IMR-90 (cell line): ENCODE data around the gene RIPOR2. TPM values are rescaled to one million over a fixed set of nuclear protein-coding genes. Genes with fewer than 3 reads are reported as not detected.

ENCODE experiments used
- ATAC-seq: fragments of 200-7000 bp; cut with Tn5 transposase; 2 replicates; pipeline ENCODE4 v1.9.1; 2020; ENCODE audit warnings: low read depth, mild to moderate bottlenecking, moderate library complexity
- BruUV-seq: library from RNA; stranded (reverse); fragments of 400-500 nt; replicated peaks from 2 replicates; lab custom pipeline; 2021; lab: Mats Ljungman, UMichigan
- CTCF ChIA-PET: fragments of 300-600 bp; formaldehyde crosslinking; extraction: SDS; loops from one replicate; lab custom pipeline; 2021; ENCODE audit warnings: antibody characterized with exemption; lab: Yijun Ruan, JAX
- POLR2A ChIA-PET: fragments of 300-600 bp; sonication (Branson Sonifier 250); formaldehyde crosslinking; loops from one replicate; lab custom pipeline; 2022; ENCODE audit warnings: antibody characterized with exemption; ENCODE audit not compliant: unreplicated experiment; lab: Charles Lee
- DNase-seq: peaks from one replicate; pipeline ENCODE4 v3.0.0; 2013
- H2AFZ ChIP-seq: replicated peaks from 2 replicates; pipeline ENCODE3; 2013; ENCODE audit warnings: low read length, mild to moderate bottlenecking; ENCODE audit not compliant: poor library complexity
- H2AK5ac ChIP-seq: 2 replicates; pipeline ENCODE4 v1.6.1; 2013; ENCODE audit warnings: low read depth, low read length, inconsistent platforms
- H2AK9ac ChIP-seq: replicated peaks from 2 replicates; pipeline ENCODE3; 2013; ENCODE audit warnings: mild to moderate bottlenecking, low read depth, low read length, moderate library complexity; ENCODE audit not compliant: poor library complexity
- H2BK120ac ChIP-seq: 2 replicates; pipeline ENCODE4 v1.6.1; 2013; ENCODE audit warnings: low read depth, low read length, inconsistent platforms
- H2BK15ac ChIP-seq: 3 replicates; pipeline ENCODE4 v1.6.1; 2013; ENCODE audit warnings: low read depth, low read length, inconsistent platforms
- H2BK20ac ChIP-seq: 2 replicates; pipeline ENCODE4 v1.6.1; 2013; ENCODE audit warnings: low read depth, mild to moderate bottlenecking, inconsistent platforms, low read length, moderate library complexity
- H2BK5ac ChIP-seq: 2 replicates; pipeline ENCODE4 v1.6.1; 2013; ENCODE audit warnings: mild to moderate bottlenecking, low read depth, low read length, inconsistent platforms; ENCODE audit not compliant: poor library complexity, severe bottlenecking
- H3K14ac ChIP-seq: replicated peaks from 2 replicates; pipeline ENCODE4 v1.6.1; 2013; ENCODE audit warnings: low read depth, low read length, inconsistent platforms
- H3K18ac ChIP-seq: 2 replicates; pipeline ENCODE4 v1.6.1; 2013; ENCODE audit warnings: low read depth, low read length, control low read depth
- H3K23ac ChIP-seq: 2 replicates; pipeline ENCODE4 v1.6.1; 2013; ENCODE audit warnings: low read depth, low read length, inconsistent platforms
- H3K27ac ChIP-seq: 2 replicates; pipeline ENCODE4 v1.5.1; 2013; ENCODE audit warnings: mild to moderate bottlenecking, control low read depth, low read length; ENCODE audit not compliant: insufficient read depth
- H3K27me3 ChIP-seq: 2 replicates; pipeline ENCODE4 v1.6.1; 2013; ENCODE audit warnings: low read length; ENCODE audit not compliant: control insufficient read depth, insufficient read depth
- H3K36me3 ChIP-seq: 2 replicates; pipeline ENCODE4 v1.6.1; 2013; ENCODE audit warnings: low read length, mixed read lengths; ENCODE audit not compliant: control insufficient read depth, insufficient read depth
- H3K4ac ChIP-seq: 2 replicates; pipeline ENCODE4 v1.6.1; 2013; ENCODE audit warnings: low read depth, low read length, inconsistent platforms
- H3K4me1 ChIP-seq: 2 replicates; pipeline ENCODE4 v1.6.1; 2013; ENCODE audit warnings: low read length, mixed read lengths; ENCODE audit not compliant: control insufficient read depth, insufficient read depth
- H3K4me2 ChIP-seq: 2 replicates; pipeline ENCODE4 v1.6.1; 2013; ENCODE audit warnings: low read depth, mild to moderate bottlenecking, control low read depth, low read length, moderate library complexity
- H3K4me3 ChIP-seq: 2 replicates; pipeline ENCODE4 v1.5.1; 2013; ENCODE audit warnings: low read depth, mild to moderate bottlenecking, control low read depth, low read length, moderate library complexity; ENCODE audit not compliant: insufficient read depth
- H3K56ac ChIP-seq: 2 replicates; pipeline ENCODE4 v1.6.1; 2013; ENCODE audit warnings: low read length, inconsistent platforms; ENCODE audit not compliant: insufficient read depth; ENCODE audit errors: extremely low read depth
- H3K79me1 ChIP-seq, 2 experiments: 2 replicates each; pipeline ENCODE4 v1.6.1; 2013; ENCODE audit warnings: low read length in 2 of 2, inconsistent platforms in 1 of 2, low read depth in 1 of 2
- H3K9ac ChIP-seq: 2 replicates; pipeline ENCODE4 v1.6.1; 2013; ENCODE audit warnings: low read depth, low read length, control low read depth
- H3K9me1 ChIP-seq: 2 replicates; pipeline ENCODE4 v1.6.1; 2013; ENCODE audit warnings: low read length, inconsistent platforms; ENCODE audit not compliant: insufficient read depth
- H3K9me3 ChIP-seq: 2 replicates; pipeline ENCODE4 v1.6.1; 2013; ENCODE audit warnings: low read length; ENCODE audit not compliant: control insufficient read depth, insufficient read depth
- H4K20me1 ChIP-seq: 2 replicates; pipeline ENCODE4 v1.6.1; 2013; ENCODE audit warnings: low read length, inconsistent platforms; ENCODE audit not compliant: insufficient read depth
- H4K5ac ChIP-seq: 2 replicates; pipeline ENCODE4 v1.6.1; 2013; ENCODE audit warnings: mild to moderate bottlenecking, low read depth, low read length, control low read depth
- H4K8ac ChIP-seq, 2 experiments: 2 replicates each; pipeline ENCODE4 v1.6.1; 2013; ENCODE audit warnings: low read depth in 2 of 2, low read length in 2 of 2, control low read depth in 1 of 2, inconsistent platforms in 1 of 2
- H4K91ac ChIP-seq: 2 replicates; pipeline ENCODE4 v1.6.1; 2013; ENCODE audit warnings: low read depth, low read length, inconsistent platforms; ENCODE audit not compliant: insufficient read depth
- CEBPB ChIP-seq: IDR thresholded peaks from 2 replicates; pipeline ENCODE4 v1.6.1; 2012; ENCODE audit warnings: low read depth, low read length, improper control_type of control experiment
- NFE2L2 ChIP-seq: fragments of 150-350 bp; IDR thresholded peaks from 2 replicates; pipeline ENCODE4 v1.6.1; 2016; ENCODE audit warnings: low read depth, mild to moderate bottlenecking, low read length
- WGBS, 2 experiments: methylation state at CpG; one replicate each; pipeline versions ENCODE4 v1.1.5 to v1.1.7; 2013; ENCODE audit warnings: missing lambda C conversion rate in 2 of 2; ENCODE audit not compliant: insufficient read length in 1 of 2; ENCODE audit errors: extremely low coverage in 2 of 2; 5-methylcytosine and 5-hydroxymethylcytosine counted together
- dilution Hi-C: fragments of 300-500 bp; cut with HindIII; formaldehyde crosslinking; loops from one replicate; pipeline ENCODE4 v1.14.3; 2018; ENCODE audit warnings: low sequenced_read_pairs; ENCODE audit not compliant: unreplicated experiment
- in situ Hi-C: fragments of 300-500 bp; cut with MboI; formaldehyde crosslinking; loops from 3 replicates; pipeline ENCODE4 v1.14.3; 2019; ENCODE audit warnings: low sequenced_read_pairs, inconsistent platforms, mixed read lengths
- intact Hi-C: fragments of 100-400 bp; cut with micrococcal nuclease; formaldehyde crosslinking; loops from 2 replicates; pipeline ENCODE4 v1.10.0; 2022
- polyA plus RNA-seq, 3 experiments: library from polyadenylated mRNA; depleted of rRNA; stranded (reverse); fragments of >200 nt; gene quantifications; 2 replicates each; pipeline ENCODE4 v1.2.3, GENCODE V29; 2012; ENCODE audit warnings: low replicate concordance in 1 of 3
- total RNA-seq: library from RNA; depleted of rRNA; stranded (reverse); fragments of >200 nt; gene quantifications from 2 replicates; pipeline ENCODE4 v1.2.3, GENCODE V29; 2012

The RIPOR2 gene
- total and polyA plus RNA-seq, 2 of the 4 experiments (the other 2 are of a cell fraction), result 1.1 to 1.2 TPM

DNA sequence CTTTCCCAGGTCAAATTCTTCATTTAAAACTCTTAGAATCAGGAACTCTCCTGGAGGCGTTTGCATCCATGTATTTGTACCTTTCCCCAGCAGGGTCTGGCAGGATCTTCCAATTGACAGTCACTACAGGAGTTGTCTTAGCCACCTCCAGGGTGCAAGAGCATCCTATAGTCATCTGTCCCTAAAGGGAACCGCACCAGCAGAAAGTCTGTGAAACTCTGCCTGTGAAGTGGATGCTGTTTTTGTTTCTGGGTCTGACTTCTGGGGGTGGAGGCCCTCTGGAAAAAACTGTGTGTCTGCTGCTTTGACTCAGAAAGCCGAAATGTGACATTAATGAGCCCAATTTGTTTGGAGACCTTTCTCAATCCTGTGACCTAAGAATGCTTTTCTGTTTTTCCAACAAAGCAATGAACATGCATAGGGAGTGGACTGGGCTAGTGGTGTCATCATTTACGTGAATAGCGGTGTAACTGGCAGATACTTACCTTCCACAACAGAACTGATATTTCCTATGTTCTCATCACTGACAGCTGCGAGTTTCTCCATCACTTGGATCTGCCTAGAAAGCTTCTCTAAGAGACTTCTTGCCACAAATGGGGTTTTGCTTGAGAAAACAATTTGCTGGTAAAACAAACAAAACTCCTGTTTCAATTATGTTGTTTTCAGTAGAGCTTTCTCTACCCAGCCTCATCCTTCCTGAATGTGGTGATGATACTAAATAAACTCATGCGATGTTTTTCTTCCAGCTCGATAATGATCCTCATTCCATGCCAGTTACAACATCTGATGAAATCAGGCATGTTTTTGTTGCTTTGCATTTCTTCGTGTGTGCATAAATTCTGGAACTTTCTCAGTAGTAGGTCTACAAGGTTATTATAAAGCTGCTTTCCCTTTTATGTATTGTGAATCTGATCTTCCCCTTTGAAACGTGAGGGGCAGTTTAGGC is 103.7 kb downstream of the RIPOR2 start:
- Histone ChIP-seq H3K9me3 (no peaks in the 10 kb centered on the region), H2BK120ac (no peak overlapping the region), H3K36me3 (peaks cover 12% of the 10 kb centered on the region), H2AK5ac (peak overlapping the region; percentile 8; the same call in 1 of the 2 replicates), H2BK5ac (peak overlapping the region; percentile 3), H3K23ac (no peak overlapping the region), H3K4ac (no peak overlapping the region), H2AK9ac (no peak overlapping the region), H2AFZ (no peak overlapping the region), H4K91ac (no peak overlapping the region), H2BK20ac (no peak overlapping the region), H3K4me3 (no peak overlapping the region), H3K79me1 (no peaks in the 10 kb centered on the region), H3K56ac (no peak overlapping the region), H4K20me1 (no peaks in the 10 kb centered on the region), H4K8ac (no peak overlapping the region), H3K4me1 (peaks cover 8% of the 10 kb centered on the region), H3K4me2 (peak overlapping the region; percentile 0; the same call in 1 of the 2 replicates), H3K18ac (peak overlapping the region; percentile 26; the same call in 1 of the 2 replicates), H3K14ac (no peak overlapping the region), H3K27ac (peak overlapping the region; percentile 64; the same call in 1 of the 2 replicates), H3K9ac (no peak overlapping the region), H2BK15ac (no peak overlapping the region; the same call in 2 of the 3 replicates), H4K5ac (no peak overlapping the region), H3K27me3 (no peaks in the 10 kb centered on the region), H3K9me1 (0 out of 2 replicates have a peak, but pooled peaks cover 4% of the 10 kb centered on the region)
- DNase-seq (peak; percentile 40), ATAC-seq (peak; percentile 87)
- ChIA-PET CTCF (interaction anchor here (0.6 to 1.2 kb wide), 2 partner anchors 181 to 186 kb away, joined by 3 to 5 read pairs; no protein-coding TSS in a partner anchor), POLR2A (no interaction called here)
- no CpG with 5 or more reads among the region's 10 CpGs for WGBS, 2 experiments
- in situ Hi-C loops (no loop called here), intact Hi-C loops (loop anchor here (5.0 kb wide), 1 partner anchor 35 kb away; the partner anchor contains the start of gene ARMH2), dilution Hi-C loops (loop anchor here (25.0 kb wide), 1 partner anchor 255 kb away; no protein-coding TSS in a partner anchor)
- BruUV-seq, result no TSS peak
- TF ChIP-seq CEBPB (peak; percentile 18; the same call in 1 of the 2 replicates), NFE2L2 (no peak)
